GM18526 (cell line): ENCODE data around the gene RB1.

Source experiments
- POLR2A ChIP-seq: IDR thresholded peaks from 3 replicates; pipeline ENCODE4 v1.6.1; 2011; ENCODE audit not compliant: insufficient read length; ENCODE audit errors: extremely low read depth

Gene RB1

DNA sequence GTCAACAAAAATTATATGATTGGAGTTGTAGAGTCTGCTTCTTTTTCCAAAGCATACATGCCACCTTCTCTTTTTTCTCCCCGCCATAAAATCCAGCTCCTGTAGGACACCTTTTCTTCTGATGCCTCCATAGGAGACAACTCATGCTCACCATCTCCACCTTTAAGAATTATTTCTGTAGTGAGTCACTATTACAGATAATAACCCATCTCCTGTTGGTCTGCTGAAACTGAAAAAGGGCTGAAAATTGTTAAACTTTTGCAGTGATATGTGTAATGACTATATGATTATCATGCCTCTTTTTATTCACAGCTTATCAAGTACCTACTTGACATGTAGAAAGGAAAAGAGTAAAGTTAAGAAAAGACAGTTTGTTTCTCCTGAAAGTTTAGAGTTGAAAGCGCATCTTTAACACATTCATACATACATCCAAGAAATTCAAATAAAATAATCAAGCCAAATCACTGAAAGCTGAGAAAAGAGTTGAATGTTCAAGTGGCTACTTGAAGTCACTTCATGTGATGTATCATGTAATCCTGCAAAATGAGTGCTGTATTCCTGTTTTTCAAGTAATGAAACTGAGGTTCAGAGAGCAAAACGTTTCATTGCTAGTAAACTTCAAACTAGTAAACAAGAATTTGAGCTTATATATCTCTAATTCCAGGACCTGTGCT lies 144.9 kb downstream of the RB1 start:
- TF ChIP-seq POLR2A, result no peak

DNA sequence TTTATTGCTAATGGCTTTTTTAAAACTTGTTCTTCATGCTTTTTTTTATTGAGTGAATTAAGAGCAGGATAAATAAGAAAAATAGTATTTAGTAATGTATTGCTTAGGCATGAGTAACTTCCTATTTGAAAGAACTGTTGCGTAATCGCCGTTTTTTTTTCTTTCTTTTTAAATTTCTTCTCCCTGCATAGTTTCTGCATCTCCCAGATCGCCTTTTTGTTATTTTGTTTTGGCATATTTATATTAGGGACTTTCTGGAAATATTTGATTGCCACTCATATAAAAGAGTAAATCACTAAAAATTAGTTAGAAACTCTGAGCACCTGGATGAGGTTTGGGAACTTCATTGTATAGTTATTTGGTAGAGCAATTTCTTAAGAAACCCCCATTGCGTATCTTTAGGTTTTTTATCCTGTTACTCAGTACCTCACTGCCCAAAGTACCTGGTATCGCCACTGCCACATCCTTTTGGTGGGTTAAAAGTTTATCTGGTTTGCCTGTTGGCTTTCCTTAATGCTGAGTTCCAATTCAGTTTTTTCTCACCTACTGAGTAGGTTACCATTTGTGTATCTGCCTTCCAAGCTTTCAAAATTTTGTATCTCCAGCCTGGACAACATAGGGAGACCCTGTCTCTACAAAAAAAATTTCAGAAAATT lies 145.5 kb downstream of the RB1 start:
- no peak for TF ChIP-seq POLR2A

DNA sequence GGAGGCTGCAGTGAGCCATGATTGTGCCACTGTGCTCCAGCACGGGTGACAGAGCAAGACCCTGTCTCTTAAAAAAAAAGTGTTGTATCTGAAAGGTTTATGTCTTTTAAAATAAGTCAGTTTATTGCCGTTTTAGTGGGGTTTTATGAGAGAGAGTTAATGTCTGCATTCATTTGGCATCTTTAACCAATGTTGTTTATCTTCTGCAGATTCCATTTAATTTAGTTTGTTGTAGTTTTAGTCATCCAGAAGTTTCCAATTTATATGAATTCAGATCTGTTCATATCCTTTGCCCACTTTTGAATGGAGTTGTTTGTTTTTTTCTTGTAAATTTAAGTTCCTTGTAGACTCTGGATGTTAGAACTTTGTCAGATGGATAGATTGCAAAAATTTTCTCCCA lies 146.1 kb downstream of the RB1 start:
- no peak for TF ChIP-seq POLR2A

- no peak for TF ChIP-seq POLR2A
Measured at GRCh38 chr13:48456546-48456945, 153.0 kb downstream of the RB1 start.

DNA sequence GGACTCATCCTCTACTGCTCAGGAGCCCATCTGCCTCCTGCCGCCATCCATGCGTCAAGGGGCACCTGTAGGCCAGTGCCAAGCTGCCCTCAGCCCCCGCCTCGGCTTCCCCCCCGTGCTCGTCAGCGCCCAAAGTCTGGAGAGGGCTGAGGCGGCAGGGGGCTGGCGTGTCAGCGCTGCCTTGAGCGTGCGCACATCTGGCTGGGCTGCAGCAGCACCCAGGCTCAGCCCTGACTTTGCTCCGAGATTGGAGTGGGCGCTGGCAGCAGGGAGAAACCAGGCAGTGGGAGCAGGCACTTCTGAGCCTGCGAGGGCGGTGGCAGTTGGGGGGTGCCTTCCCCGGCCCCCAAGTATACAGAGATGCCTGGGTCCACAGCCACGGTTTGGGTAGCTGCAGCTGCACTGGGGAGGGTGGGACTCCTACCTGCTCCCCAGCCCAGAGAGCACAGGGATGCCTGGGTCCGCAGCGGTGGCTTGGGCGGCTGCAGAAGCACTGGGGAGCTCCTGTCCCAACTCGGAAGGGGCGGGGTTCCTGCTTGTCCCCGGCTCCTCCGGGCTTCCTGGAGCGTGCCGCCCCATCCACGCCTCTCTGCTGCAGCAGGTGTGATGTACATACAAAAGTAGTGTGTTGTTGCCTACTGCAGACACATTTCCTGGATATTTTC lies 154.2 kb downstream of the RB1 start:
- TF ChIP-seq POLR2A, result no peak

DNA sequence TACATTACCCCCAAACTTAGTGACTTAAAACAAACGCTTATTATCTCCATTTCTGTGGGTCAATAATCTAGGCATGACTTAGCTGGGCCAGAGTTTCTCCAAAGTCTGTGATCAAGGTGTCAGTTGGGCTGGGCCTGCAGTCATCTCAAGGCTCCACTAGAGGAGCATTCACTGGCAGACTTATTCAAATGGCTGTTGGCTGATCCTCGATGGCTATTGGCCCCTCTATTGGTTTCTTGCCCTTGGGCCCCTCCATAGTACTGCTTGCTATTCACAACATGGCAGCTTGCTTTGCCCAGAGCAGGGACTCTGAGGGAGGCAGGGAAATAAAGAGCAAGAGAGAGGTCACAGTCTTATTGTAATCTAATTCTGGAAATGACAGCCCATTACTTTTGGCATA lies 171.7 kb downstream of the RB1 start:
- TF ChIP-seq POLR2A, result no peak

DNA sequence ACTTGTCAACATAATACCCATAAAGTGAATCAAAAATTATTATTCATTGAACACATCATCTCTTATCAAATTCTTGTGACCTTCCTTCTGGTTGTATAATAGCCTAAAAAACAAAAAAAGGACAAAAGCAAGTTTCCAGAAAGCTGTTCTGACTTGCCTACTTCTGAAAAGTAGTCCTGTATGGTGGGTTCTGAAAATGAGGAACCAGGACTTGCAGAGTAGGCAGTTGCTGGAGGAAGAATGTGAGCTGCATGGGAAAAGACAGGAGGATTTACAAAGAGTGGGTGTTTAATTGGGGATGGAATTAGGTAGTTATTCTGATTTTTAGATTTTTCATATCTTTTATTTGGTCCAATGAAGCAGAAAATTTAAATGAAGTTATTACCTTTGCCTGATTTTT lies 172.7 kb downstream of the RB1 start:
- TF ChIP-seq POLR2A, result no peak

GRCh38 chr13:48476686-48477085 lies 173.1 kb downstream of the RB1 start:
- TF ChIP-seq POLR2A, result no peak

- no peak for TF ChIP-seq POLR2A
Measured at GRCh38 chr13:48477191-48477855, 173.8 kb downstream of the RB1 start.

DNA sequence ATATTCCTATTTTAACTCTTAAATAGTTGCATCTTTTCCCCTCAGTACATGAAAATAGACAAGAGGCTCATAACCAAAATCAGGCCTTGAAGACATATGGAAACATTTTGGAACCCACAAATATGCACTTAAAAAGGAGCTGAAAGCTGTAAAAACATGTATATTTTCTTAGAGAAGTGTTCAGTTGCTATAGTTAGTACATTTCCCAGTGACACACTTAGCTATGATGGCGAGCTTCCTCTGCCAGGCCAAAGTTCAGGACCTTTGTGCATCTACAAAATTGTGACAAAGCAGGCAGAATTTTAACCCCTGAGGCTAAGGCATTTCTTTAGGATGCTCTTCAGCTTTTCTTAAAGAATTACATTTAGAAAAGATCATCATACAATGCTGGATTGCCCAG lies 174.8 kb downstream of the RB1 start:
- no peak for TF ChIP-seq POLR2A

GRCh38 chr13:48483575-48483974 lies 180.0 kb downstream of the RB1 start:
- no peak for TF ChIP-seq POLR2A

DNA sequence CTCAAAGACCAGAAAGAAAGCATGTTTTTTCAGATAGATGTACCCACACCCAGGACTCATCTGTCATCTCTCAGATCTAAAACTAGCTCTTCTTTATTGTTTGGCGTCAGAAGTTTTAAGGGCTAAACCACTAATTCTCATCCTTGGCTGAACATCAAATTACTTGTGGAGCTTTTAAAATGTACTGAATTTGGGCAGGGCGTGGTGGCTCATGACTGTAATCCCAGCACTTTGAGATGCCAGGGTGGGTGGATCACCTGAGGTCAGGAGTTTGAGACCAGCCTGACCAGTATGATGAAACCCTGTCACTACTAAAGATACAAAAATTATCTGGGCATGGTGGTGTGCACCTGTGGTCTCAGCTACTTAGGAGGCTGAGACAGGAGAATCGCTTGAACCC lies 181.9 kb downstream of the RB1 start:
- TF ChIP-seq POLR2A, result no peak

DNA sequence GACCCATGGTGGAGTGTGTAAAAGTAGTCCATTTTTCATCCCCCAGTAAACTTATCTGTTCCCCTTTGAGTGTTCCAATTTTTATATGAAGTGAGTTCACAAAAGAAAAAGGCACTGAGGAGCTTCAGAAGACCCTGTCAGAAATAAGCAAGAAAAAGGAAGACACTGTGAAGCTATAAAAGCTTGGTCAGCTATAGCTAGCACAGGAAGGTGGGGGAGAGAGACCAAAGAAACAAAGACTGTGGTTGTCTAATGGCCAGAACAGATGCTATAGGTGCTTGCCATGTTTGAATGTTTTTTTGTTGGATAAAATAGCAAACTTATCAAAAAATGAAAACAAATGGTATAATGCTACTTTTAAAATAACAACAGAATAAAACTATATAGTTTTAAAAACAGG lies 182.8 kb downstream of the RB1 start:
- no peak for TF ChIP-seq POLR2A

DNA sequence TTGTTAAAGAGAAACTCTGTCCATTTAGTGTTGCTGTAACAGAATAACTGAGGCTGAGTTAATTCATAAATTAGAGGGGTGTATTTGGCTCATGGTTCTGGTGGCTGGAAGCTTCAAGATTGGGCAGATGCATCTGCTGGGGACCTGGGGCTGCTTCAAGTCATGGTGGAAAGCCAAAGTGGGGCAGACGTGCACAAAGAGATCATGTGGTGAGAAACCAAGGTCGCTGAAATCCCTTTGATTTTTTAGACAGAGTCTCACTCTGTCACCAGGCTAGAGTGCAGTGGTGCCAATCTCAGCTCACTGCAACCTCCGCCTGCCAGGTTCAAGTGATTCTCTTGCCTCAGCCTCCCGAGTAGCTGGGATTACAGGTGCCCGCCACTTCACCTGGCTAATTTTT lies 183.3 kb downstream of the RB1 start:
- no peak for TF ChIP-seq POLR2A

DNA sequence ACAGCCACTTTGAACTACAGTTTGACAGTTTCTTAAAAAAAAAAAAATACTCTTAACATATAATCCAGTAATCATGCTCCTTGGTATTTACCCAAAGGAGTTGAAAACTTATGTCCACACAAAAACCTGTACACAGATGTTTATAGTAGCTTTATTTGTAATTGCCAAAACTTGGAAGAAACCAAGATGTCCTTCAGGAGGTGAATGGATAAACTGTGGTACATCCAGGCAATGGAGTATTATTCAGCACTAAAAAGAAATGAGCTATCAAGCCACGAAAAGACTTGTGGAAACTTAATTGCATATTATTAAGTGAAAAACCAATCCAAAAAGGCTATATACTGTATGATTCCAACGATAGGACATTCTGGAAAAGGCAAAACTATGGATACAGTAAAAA lies 184.4 kb downstream of the RB1 start:
- no peak for TF ChIP-seq POLR2A

DNA sequence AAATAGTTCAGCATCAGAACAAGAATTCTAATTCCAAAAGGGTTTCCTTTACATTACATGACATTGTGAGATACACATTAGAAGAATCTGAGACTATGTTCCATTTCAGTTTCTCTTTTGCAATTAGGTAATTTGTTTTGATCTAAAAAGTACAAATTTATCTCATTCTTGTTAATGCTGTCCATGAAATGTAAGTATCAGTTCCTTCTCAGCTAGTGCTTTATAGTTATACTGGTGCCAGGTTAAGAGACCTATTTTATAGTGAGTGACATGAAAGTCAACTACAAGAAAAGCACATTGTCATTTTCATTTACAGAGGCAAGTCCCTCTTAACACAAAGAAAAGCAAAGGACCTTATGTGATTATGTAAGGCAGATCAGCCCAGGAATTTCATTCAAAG lies 185.4 kb downstream of the RB1 start:
- no peak for TF ChIP-seq POLR2A
